ENCODE results near the gene ELF5.

ELF5 gene

DNA sequence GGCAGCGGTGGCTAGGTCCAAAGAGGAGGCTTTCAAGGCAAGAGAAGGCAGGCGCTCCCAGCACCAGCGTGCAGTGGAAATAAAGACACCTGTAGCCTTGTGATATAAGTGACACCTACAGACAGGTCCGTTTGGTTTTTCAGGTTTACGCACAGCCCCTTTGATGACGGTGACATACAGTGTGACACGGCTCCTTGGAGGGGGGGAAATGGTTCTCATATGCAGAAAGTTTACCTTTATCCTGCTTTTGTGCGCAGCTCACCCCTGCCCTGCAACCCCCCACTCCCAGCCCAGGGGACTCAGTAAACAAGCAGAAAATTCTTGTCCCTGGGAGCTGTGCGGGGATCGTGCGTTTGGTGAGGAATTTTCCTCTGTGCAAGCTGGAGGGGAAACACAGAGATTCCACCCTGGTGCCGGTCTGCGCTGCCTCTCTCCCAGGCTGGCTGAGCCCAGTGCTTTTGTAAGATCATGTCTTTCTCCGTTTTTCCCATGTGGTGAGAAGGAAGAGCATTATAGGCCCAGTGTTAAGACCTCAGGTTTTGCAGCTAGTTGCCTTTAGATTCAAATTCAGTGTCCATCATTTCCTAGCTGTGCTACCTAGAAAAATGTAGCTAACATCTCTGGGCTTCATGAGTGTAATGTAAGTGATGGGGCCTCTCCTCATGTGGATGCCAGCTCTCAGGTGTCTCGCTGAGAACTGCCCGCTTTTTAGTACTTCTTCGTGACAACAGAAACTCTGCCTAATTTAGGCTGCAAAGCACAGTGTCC, at the start of gene ELF5:
Gene ELF5 (minus strand): TSS at position 113 of the 768 bp plus-strand sequence. CDS start 8,045 bp downstream, outside the sequence.
- DNase-seq, result no peak

GRCh38 chr11:34562976-34563375, 49.4 kb upstream of the ELF5 start:
- no peak for DNase-seq

- no peak for DNase-seq
These were observed 46.9 kb upstream of the ELF5 start for GRCh38 chr11:34560511-34560910.

GRCh38 chr11:34558673-34559072, 45.1 kb upstream of the ELF5 start:
- no peak for DNase-seq

GRCh38 chr11:34558211-34558610, 44.6 kb upstream of the ELF5 start:
- DNase-seq, result no peak

DNA sequence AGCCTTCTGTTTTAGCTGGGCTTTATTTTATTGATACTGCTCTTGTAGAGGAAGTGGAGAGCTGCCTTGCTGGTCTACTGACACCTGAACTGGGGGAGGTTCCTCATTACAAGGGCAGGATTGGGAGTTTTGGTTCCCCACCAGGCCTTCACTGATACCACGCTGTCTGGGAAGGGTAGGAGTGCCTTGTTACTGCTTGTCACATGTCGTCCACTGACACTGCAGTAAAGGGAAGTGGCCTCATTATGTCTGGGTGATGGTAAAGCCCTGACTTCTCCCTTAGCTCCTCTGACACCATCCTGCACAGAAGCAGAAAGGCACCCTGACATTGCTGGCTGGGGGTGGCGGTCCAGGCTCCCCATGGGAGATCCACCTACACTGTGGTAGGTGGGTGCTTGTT, 38.7 kb upstream of the ELF5 start:
- no peak for DNase-seq

DNA sequence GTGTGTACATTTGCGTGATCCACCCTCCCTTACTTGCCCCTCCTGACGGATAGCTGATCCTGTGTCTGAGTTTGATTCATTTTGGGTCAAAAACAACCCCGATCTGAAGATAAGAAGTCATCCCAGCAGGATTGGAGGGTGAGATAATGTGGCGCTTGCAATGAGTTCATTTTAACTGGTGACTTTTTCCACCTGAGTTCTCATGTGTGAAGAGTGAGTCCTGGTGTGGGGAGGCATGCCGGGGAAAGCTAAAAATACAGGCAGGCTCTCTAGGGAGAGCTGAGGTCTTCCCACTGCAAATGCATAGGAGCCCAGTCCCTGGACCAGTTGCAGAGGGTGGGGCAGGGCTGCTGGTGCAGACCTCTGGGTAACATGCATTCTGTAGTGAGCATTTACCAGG, 35.7 kb upstream of the ELF5 start:
- no peak for DNase-seq

GRCh38 chr11:34548278-34548677, 34.7 kb upstream of the ELF5 start:
- DNase-seq, result no peak

GRCh38 chr11:34546511-34547209, 33.1 kb upstream of the ELF5 start:
- DNase-seq, result no peak

DNA sequence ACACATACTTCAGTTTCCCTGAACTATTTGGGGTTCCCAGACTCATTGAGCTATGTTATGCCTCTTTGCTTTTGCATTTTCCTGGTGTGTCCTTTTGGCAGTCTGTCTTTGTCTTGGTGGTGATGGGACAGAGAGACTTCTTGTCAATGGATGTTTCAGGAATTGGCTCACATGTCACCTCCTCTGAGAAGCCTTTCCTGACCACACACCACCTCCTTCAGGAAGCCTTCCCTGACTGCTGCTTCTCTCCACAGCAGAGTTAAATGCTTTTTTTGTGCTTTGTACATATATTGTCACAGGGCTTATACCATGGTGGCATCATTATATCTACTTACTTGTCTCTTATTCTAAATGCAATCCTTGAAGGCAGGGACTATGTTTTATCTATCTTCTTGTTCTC, 28.5 kb upstream of the ELF5 start:
- no peak for DNase-seq

DNA sequence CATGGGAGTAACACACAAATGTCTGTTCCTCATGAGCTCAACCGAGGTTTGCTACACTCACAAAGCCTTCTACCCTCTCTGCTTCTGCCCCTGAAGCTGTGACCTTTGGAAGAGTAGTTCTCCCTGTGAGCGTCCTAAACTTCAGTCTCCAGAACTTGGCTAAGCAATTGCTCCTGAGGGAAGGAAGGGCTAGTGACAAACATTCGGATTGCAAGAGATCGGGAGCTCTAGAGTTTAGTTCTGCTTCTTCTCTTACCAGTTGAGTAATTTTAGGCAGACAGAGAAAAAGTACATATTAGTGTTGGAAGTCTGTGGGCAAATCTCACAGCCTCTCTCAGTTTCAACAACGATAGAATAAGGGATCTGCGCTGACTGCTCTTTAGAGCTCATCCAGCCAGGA, 27.3 kb upstream of the ELF5 start:
- no peak for DNase-seq

- no peak for DNase-seq
These were observed 24.0 kb upstream of the ELF5 start for GRCh38 chr11:34537636-34538035.

GRCh38 chr11:34536056-34536455, 22.5 kb upstream of the ELF5 start:
- no peak for DNase-seq

GRCh38 chr11:34534826-34535225, 21.2 kb upstream of the ELF5 start:
- DNase-seq, result no peak

DNA sequence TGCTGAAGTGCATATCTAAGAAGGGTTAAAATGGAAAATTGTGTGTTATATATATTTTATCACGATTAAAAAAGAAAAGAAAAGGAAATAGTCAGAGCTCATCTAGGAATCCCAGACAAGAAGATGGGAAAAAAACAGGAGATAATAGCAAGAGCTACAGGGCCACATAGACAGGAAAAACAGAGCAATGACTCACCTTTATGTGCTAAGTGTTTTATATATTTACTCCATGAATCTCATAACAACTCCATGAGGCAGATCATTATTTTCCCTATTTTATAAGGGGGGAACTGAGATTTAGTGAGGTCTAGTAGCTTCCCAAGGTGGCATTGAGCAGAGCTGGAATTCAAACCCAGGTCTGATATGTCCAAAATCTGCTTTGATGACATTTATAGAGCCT, 18.1 kb upstream of the ELF5 start:
- DNase-seq, result no peak

DNA sequence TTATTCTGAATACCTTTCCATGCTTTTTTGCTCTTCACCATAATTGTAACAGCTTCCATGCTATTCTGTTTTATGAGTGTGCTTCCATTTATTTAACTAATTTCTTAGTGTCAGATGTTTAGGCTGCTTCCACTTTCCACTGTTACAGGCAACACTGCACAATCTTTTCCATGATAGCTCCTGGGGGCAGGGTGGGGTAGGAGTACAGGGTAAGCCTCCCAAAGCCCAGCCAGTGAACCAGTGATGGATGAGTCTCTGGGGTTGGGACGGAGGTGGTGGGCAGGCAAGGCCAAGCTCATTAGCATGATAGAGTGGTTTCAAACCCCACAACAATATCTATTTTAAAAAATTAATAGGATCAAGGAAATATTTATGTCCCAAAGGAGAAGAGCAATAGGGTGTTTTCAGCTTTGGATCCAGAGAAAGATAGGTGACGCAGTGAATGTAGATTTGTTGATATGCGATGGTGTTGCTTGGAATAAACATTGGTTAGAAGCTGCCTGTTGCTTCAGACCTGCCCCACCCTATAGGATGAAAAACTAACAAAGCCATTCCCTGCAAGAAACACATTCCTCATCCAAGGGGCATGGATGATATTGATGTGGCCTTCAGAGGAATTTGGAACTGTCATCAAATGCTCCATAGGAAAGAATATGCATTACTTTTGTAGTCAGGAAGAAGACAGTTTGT, 17.1 kb upstream of the ELF5 start:
- DNase-seq, result no peak

- DNase-seq, result no peak
These were observed 16.0 kb upstream of the ELF5 start for GRCh38 chr11:34529643-34530042.

DNA sequence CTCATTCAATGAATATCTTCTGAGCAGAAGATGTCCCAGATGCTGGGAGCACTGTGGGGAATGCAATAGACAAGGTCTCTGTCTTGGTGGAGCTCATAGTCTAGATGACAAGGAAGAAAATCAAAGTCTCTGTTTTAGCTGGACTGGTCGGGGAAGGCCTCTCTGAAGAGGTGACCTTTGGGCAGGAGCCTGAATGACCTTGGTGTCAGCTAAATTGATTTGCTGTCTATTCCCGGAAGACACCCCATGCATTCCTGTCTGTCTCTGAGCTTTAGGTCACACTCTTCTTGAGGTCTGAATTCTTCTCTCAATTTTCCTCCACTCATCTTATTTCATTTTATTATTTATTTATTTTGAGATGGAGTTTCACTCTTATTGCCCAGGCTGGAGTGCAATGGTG, 14.5 kb upstream of the ELF5 start:
- no peak for DNase-seq

DNA sequence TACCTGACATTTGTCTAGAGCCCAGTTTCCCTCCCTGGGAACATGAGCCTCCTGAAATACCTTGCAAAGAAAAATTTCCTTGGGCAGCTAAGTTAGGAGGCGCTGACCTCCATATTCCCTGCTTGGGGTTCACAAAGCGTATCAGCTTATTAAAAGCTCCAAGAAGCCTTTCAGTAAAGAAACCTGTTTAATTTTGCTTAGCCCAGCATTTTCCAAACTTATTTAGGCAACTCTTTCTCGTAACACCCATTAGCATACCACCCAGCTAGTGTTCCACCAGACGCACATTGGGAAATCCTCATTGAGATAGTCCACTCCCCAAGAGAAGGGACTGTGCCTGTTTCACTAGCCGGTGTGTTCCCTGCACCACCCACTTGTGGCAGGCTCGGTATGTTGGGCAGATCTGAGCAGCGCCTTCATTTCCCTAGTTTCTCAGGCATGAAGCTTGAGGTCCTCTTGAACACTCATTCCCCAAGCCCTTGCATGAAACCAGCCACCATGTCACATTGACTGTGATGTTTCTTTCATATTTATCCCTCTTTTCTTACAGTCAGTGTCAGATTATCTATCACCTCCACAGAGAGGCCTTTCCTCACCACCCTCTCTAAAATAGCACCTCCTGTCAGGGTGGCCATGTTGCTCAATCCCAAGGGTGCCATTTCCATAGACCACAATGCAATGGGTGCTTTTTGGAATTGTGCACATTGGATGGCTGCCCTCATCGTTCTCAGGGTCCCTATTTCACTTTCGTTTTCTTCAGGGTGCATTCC, 12.5 kb upstream of the ELF5 start:
- DNase-seq, result no peak

DNA sequence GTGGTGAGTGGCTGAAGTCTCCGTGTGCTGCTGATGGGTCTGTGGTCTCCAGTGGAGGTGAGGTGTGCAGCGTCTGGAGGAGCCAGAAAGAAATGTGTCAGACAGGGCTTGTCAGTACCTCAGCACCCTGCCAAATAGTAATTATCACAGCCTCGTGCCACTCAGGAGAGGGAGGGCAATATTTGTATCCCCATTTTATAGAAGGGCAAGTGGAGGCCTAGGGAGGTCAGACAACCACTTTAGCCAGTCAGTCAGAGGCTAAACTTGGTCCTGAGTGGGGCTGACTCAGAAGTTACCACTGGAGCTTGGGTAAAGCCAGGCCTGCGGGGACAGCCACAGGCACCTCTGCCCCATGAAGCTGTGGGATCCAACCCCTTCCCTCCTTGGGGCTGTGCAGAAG, 11.5 kb upstream of the ELF5 start:
- DNase-seq, result no peak

DNA sequence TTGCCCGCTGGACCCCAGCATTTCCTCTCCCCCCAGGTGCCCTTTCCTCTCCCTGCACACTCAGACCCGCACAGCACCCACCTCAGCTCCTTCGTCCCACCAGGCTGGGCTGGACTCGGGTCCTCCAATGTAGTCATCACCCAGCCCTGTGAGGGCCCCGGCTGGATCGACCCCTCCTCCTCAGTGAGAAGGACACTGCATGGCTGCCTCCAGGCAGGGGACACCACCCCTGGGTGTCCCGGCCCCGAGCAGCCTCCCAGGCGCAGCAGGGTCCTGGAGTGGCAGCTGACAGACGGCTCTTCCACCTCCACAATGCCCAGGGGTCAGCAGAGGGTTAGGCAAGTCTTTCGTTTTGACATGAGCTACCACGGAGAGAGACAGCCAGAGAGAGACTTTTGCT, 11.1 kb upstream of the ELF5 start:
- no peak for DNase-seq

GRCh38 chr11:34523053-34523452, 9.5 kb upstream of the ELF5 start:
- no peak for DNase-seq

DNA sequence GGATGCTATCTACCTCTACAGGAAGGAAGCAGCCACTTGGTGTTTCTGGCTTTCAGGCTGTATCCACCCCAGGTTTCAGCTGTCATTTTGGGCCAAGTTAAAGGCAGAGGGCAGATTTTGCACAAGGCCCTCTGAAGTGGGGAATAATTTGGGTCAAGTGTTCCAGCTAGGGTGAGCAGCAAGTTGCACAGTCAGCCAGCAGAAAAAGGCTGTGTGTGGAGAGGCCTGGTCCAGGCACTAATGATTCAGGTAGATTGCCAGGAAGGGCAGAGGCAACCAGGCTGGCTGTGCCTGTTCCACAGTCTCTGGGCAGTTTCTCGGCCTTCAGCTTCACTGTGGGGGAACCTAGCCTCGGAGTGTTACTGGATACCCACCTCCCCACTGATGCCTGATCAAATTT, 8.6 kb upstream of the ELF5 start:
- no peak for DNase-seq

Data from NCI-H1105 treated with DMSO at 0.1 percent for 48 hours (cell line).